Nucleus accumbens (tissue), 56 donors: Measurements from ENCODE around the gene PARD3B.

ENCODE experiments used
- DNase-seq, 56 donors: peaks; one replicate each; lab custom pipeline; 2025; lab: John Stamatoyannopoulos, UW

The PARD3B gene

GRCh38 chr2:205032093-205032551 lies 486.8 kb downstream of the PARD3B start:
- no peak for DNase-seq

GRCh38 chr2:205033431-205033830 lies 488.2 kb downstream of the PARD3B start:
- DNase-seq: no peak

- DNase-seq: no peak
These were observed 488.8 kb downstream of the PARD3B start for GRCh38 chr2:205034034-205034433.

- DNase-seq: no peak
These were observed 495.0 kb downstream of the PARD3B start for GRCh38 chr2:205040323-205040722.

- no peak for DNase-seq
These were observed 496.3 kb downstream of the PARD3B start for GRCh38 chr2:205041472-205042130.

- DNase-seq: no peak
These were observed 498.0 kb downstream of the PARD3B start for GRCh38 chr2:205043285-205043684.

- DNase-seq: no peak
These were observed 500.4 kb downstream of the PARD3B start for GRCh38 chr2:205045706-205046105.

- DNase-seq: no peak
These were observed 502.1 kb downstream of the PARD3B start for GRCh38 chr2:205047273-205047839.

- no peak for DNase-seq
These were observed 506.1 kb downstream of the PARD3B start for GRCh38 chr2:205051417-205051816.

GRCh38 chr2:205052781-205053180 lies 507.5 kb downstream of the PARD3B start:
- DNase-seq: no peak

GRCh38 chr2:205053827-205054410 lies 508.6 kb downstream of the PARD3B start:
- DNase-seq: no peak

- DNase-seq: no peak
These were observed 509.5 kb downstream of the PARD3B start for GRCh38 chr2:205054789-205055188.

- no peak for DNase-seq
These were observed 510.0 kb downstream of the PARD3B start for GRCh38 chr2:205055251-205055650.

- no peak for DNase-seq
These were observed 510.9 kb downstream of the PARD3B start for GRCh38 chr2:205056151-205056561.

GRCh38 chr2:205058409-205058808 lies 513.1 kb downstream of the PARD3B start:
- DNase-seq: no peak

- DNase-seq: no peak
These were observed 515.0 kb downstream of the PARD3B start for GRCh38 chr2:205060269-205060668.

GRCh38 chr2:205066081-205066480 lies 520.8 kb downstream of the PARD3B start:
- no peak for DNase-seq

GRCh38 chr2:205069928-205070327 lies 524.7 kb downstream of the PARD3B start:
- no peak for DNase-seq

GRCh38 chr2:205070889-205071288 lies 525.6 kb downstream of the PARD3B start:
- DNase-seq: no peak

- DNase-seq: no peak
These were observed 528.3 kb downstream of the PARD3B start for GRCh38 chr2:205073433-205074020.

- DNase-seq: peak in 1 of 56 donors; percentile 1
These were observed 531.1 kb downstream of the PARD3B start for GRCh38 chr2:205076405-205076804.

- no peak for DNase-seq
These were observed 531.9 kb downstream of the PARD3B start for GRCh38 chr2:205077159-205077558.
